NT2/D1 (cell line): ENCODE measurements around the gene DNAH11.

ENCODE experiments used
- YY1 ChIP-seq: IDR thresholded peaks from 2 replicates; pipeline ENCODE4 v1.6.1; 2011; ENCODE audit not compliant: insufficient read length, insufficient read depth
- ZNF274 ChIP-seq: IDR thresholded peaks from 2 replicates; pipeline ENCODE4 v1.6.1; 2011; ENCODE audit warnings: mild to moderate bottlenecking, low read depth, low read length

DNA sequence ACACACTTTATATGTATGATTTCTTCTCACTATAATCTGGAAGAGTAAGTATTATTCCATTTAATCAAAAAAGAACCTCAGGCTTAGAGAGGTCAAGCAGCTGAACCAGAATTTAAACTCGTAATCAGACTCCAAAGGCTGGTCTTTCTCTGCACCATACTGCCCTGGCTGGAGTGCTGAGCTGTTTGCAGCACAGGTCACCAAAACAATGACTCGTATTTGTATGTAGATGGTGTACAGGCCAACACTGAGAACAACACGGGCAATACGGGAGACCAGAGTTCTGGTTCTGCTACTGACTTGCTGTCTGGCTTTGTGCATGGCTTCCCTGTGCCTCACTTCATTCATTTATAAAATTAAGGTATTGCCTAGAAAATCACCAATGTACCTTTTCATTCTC is 344.9 kb downstream of the DNAH11 start:
- no peak for TF ChIP-seq ZNF274
- TF ChIP-seq YY1 = no peak
